HFFc6 (cell line): ENCODE results near the gene ITPR3. TPM values are rescaled to one million over a fixed set of nuclear protein-coding genes. Genes with fewer than 3 reads are reported as not detected.

Experiments
- DNase-seq: peaks from one replicate; pipeline ENCODE4 v3.0.0-alpha.2; 2018
- H3K27ac Mint-ChIP-seq: 2 replicates; pipeline ENCODE4 v1.8.0; 2020; ENCODE audit warnings: mild to moderate bottlenecking, mixed read lengths
- H3K27me3 Mint-ChIP-seq: 2 replicates; pipeline ENCODE4 v1.8.0; 2021; ENCODE audit warnings: mild to moderate bottlenecking, moderate library complexity, mixed read lengths; ENCODE audit not compliant: insufficient read depth
- H3K36me3 Mint-ChIP-seq: 2 replicates; pipeline ENCODE4 v1.8.0; 2021; ENCODE audit warnings: low read depth, mixed read lengths
- H3K4me1 Mint-ChIP-seq: 2 replicates; pipeline ENCODE4 v1.8.0; 2020; ENCODE audit warnings: low read depth, mixed read lengths
- H3K4me3 Mint-ChIP-seq: 2 replicates; pipeline ENCODE4 v1.8.0; 2020; ENCODE audit warnings: mild to moderate bottlenecking, moderate library complexity, mixed read lengths
- H3K9me3 Mint-ChIP-seq: 2 replicates; pipeline ENCODE4 v1.8.0; 2020; ENCODE audit warnings: mild to moderate bottlenecking, mixed read lengths
- CTCF ChIP-seq: fragments of 200-600 bp; sonication (generic); IDR thresholded peaks from 2 replicates; pipeline ENCODE4 v1.5.0; 2021; ENCODE audit warnings: antibody characterized with exemption, mild to moderate bottlenecking
- microRNA-seq: library from miRNA; unstranded; fragments of <30 nt; microRNA quantifications from one replicate; pipeline ENCODE4, GENCODE V29; 2019
- total RNA-seq, 6 experiments: library from RNA; stranded (reverse); fragmentation: NEBNext Ultra II Directional; extraction: Animal tissue kit (Norgen Biotek cat#: 25700); gene quantifications; 2 replicates in 1 of 6; 3 replicates in 5 of 6; pipeline ENCODE4 v1.2.3, GENCODE V29; 2021

ITPR3 gene
- total RNA-seq, 6 experiments from 2014 or later, result 20.2 to 30.3 (median 26.9) TPM

- no peaks in the 10 kb centered on the region; the same call in 1 of the 2 replicates for H3K27me3 Mint-ChIP-seq
- H3K9me3 Mint-ChIP-seq, result no peaks in the 10 kb centered on the region
- TF ChIP-seq CTCF, result no peak
- peaks cover 24% of the 10 kb centered on the region for H3K4me1 Mint-ChIP-seq
- no peak overlapping the region for H3K27ac Mint-ChIP-seq
- no peak for DNase-seq
- H3K4me3 Mint-ChIP-seq, result no peak overlapping the region
- no peaks in the 10 kb centered on the region for H3K36me3 Mint-ChIP-seq
These were observed 121.0 kb downstream of the ITPR3 start for GRCh38 chr6:33742092-33742491.

DNA sequence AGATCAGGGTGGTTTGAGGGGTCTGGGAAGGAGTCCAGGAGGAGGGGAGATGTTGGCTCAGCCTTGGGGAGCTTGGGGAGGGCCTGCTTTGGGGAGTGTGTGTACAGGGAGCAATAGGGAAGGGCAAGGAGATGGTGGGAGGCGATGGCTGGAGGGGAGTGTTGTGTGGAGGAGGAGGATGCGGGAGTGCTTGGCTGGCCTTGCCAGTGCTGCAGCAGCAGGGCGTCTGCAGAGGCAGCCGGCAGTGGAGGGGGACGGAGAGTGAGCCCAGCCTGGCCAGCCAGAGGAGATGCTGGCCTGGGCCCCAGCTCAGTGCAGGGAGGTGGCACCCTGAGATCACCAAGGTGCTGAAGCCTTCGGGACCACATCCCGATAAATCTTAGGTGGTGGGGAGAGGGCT, 121.7 kb downstream of the ITPR3 start:
- no peak for TF ChIP-seq CTCF
- H3K4me1 Mint-ChIP-seq, result peaks cover 29% of the 10 kb centered on the region
- H3K9me3 Mint-ChIP-seq, result no peaks in the 10 kb centered on the region
- H3K27me3 Mint-ChIP-seq, result no peaks in the 10 kb centered on the region; the same call in 1 of the 2 replicates
- H3K27ac Mint-ChIP-seq, result no peak overlapping the region
- H3K4me3 Mint-ChIP-seq, result no peak overlapping the region
- H3K36me3 Mint-ChIP-seq, result no peaks in the 10 kb centered on the region
- no peak for DNase-seq

DNA sequence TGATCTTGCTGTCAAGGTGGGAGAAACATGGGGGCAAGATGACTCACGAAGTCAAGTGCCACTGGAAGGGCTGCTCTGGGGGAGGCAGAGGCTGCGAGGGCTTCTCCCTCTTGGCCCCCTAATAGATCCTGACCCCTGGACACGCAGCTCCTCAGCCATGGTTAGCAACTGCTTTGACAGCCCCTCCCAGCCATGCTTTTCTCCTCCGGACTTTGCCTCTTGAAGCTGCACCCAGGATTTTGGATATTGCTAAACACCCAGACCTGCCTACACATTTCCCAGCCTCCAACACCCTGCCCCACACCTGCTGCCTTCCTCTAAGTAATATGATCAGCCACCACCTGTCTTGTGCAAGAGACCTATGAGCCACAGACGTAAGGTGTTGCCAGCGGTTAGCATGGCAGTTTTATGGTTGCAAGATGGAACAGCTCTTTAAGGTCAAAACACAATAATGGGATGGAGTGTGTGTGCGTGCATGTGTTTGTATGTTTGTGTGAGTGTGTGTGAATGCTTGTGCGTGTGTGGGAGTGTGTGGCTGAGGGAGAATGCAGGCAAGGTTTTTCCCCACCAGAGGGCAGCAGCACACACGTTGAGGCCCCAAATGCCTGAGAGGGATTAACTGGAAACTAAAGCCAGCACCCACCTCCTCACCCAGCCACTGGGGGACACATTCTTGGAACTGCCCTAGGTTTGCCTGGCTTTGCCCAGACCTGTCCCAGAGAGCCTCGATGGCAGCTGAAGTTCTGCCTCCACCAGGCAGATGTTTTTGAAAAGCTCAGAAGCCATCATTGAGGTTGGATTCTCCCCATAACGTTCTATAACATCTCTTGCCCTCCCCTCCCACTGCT, 123.1 kb downstream of the ITPR3 start:
- peak; percentile 95 for TF ChIP-seq CTCF
- Mint-ChIP-seq H3K27me3 (no peaks in the 10 kb centered on the region; the same call in 1 of the 2 replicates), H3K4me3 (no peak overlapping the region), H3K9me3 (no peaks in the 10 kb centered on the region), H3K27ac (no peak overlapping the region), H3K36me3 (no peaks in the 10 kb centered on the region), H3K4me1 (peaks cover 29% of the 10 kb centered on the region)
- DNase-seq, result peak; percentile 59

DNA sequence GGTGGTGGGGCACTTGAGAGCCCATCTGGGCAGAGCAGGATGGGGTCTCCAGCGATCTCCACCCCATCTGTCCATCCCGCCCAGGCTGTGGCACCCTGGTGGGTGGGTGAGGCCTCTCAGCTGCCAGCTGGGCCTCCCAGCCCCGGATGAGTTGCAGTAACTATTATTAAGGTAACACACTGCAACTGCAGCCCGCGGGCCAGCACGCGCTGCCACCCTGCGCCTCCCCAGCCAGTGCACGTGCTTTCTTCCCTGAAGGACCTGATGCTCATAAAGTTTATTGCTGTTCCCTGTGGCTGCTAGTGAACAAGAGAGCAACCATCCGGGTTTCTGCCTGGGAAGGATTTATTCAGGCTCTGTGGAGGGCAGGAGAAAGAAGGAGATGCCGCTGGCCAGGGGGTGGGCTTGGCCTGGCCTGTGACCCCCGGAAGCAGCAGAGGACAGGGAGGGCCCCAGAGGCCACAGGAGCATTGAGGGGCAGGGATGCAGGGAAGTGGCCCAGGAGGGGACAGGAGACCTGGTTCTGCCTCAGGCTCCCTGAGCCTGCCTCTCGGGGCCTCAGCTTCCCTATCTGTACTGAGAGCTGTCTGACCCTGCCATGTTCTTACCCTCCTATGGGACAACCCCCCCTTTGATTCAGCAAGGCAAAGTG, 123.9 kb downstream of the ITPR3 start:
- DNase-seq, result no peak

GRCh38 chr6:33745548-33745947, 124.4 kb downstream of the ITPR3 start:
- H3K9me3 Mint-ChIP-seq, result no peaks in the 10 kb centered on the region
- peaks cover 31% of the 10 kb centered on the region for H3K4me1 Mint-ChIP-seq

More for the DNA sequence above, 123.9 kb downstream of the ITPR3 start:
- TF ChIP-seq CTCF, result no peak
- Mint-ChIP-seq H3K27ac (peak overlapping the region; percentile 63), H3K27me3 (peaks cover under 1% of the 10 kb centered on the region), H3K4me3 (no peak overlapping the region), H3K9me3 (no peaks in the 10 kb centered on the region), H3K4me1 (peaks cover 29% of the 10 kb centered on the region), H3K36me3 (no peaks in the 10 kb centered on the region)

More at GRCh38 chr6:33745548-33745947, 124.4 kb downstream of the ITPR3 start:
- Mint-ChIP-seq H3K4me3 (no peak overlapping the region; the same call in 1 of the 2 replicates), H3K27ac (peak overlapping the region; percentile 63), H3K36me3 (no peaks in the 10 kb centered on the region), H3K27me3 (peaks cover 2% of the 10 kb centered on the region)
- no peak for TF ChIP-seq CTCF
- DNase-seq, result no peak

Small RNAs within 50 kb of the gene (microRNA-seq; reads per million reads assigned to microRNA genes)
- 13.9 reads per million, percentile 17 among the genes with 10 or more reads in this experiment for gene MIR3934

Other genes with a start within 250 kb of the ITPR3 start
- gene KIFC1, start 229.5 kb upstream of the ITPR3 start, total RNA-seq, result 10 to 100 TPM; 20.6 to 43.5 (median 38.6) TPM
- gene PHF1, start 210.3 kb upstream of the ITPR3 start, total RNA-seq, result 10 to 100 TPM; 43.2 to 52.8 (median 51.4) TPM
- gene CUTA, start 203.2 kb upstream of the ITPR3 start, total RNA-seq, result 100 to 1,000 TPM; 464 to 546 (median 536) TPM
- gene SYNGAP1, start 201.3 kb upstream of the ITPR3 start, total RNA-seq, result 10 to 100 TPM; 10.5 to 15.0 (median 13.3) TPM
- gene ZBTB9, start 166.7 kb upstream of the ITPR3 start, total RNA-seq, result 1 to 10 TPM; 6.4 to 9.2 (median 7.6) TPM
- 10 to 100 TPM; 17.5 to 23.2 (median 19.9) TPM for gene BAK1, start 41.0 kb upstream of the ITPR3 start, total RNA-seq
- gene UQCC2, start 90.4 kb downstream of the ITPR3 start, total RNA-seq, result 100 to 1,000 TPM; 109 to 167 (median 140) TPM
- under 1 TPM in 4 of 6 experiments, not detected in 2; 0.25 to 0.83 (median 0.50) TPM for gene IP6K3, start 125.6 kb downstream of the ITPR3 start, total RNA-seq
- gene LEMD2, start 167.8 kb downstream of the ITPR3 start, total RNA-seq, result 10 to 100 TPM; 42.4 to 46.7 (median 44.9) TPM
- gene MLN, start 182.7 kb downstream of the ITPR3 start, total RNA-seq, result not detected